Measurements from ENCODE around the gene SSH3. TPM values are rescaled to one million over a fixed set of nuclear protein-coding genes. Genes with fewer than 3 reads are reported as not detected.

SSH3 gene
- total and polyA plus RNA-seq, 10 donors, result 4.3 to 31.8 (median 19.7) TPM

- DNase-seq, result peak; percentile 96
- Histone ChIP-seq H3K4me1 (peaks cover 80 to 97% (median 93%) of the 10 kb centered on the region in 6 donors), H3K27me3 (replicated peaks in 1 of 7) (no peaks in the 10 kb centered on the region), H3K36me3 (peaks cover 0 to 11% (median 0%) of the 10 kb centered on the region in 6 donors), H3K9me3 (no peaks in the 10 kb centered on the region), H3K27ac (peak overlapping the region; percentile 90 to 100 (median 100)), H3K4me3 (peak overlapping the region; percentile 33 to 78 (median 66))
- 10 to 23% (median 13%) methylated on average over 14 to 25 of the region's 25 CpGs for WGBS, 5 donors
- intact Hi-C loops (cut with DNase I; ENCODE audit: low total_unique reads), result no loop called here
- no peak for TF ChIP-seq POLR2AphosphoS5 (IDR thresholded peaks at IDR 0.05)
- no peak for TF ChIP-seq CTCF (IDR thresholded peaks at IDR 0.05 in 8 of 11, conservative IDR thresholded peaks at IDR 0.05 in 3 of 11)
- no peak for TF ChIP-seq POLR2A (IDR thresholded peaks at IDR 0.05)
Measured at GRCh38 chr11:67352546-67353316, 49.4 kb downstream of the SSH3 start.

- intact Hi-C loops (cut with DNase I; ENCODE audit: low total_unique reads), result no loop called here
- peak; percentile 99 for DNase-seq
- Histone ChIP-seq H3K27ac (peak within 1 kb of the TSS; percentile 90 to 100 (median 100)), H3K36me3 (peaks cover 0 to 11% (median 0%) of the 10 kb centered on the region in 6 donors), H3K4me1 (peaks cover 79 to 97% (median 93%) of the 10 kb centered on the region in 6 donors), H3K9me3 (no peaks in the 10 kb centered on the region), H3K27me3 (replicated peaks in 1 of 7) (no peaks in the 10 kb centered on the region), H3K4me3 (peak within 1 kb of the TSS; percentile 33 to 78 (median 66))
- WGBS, 5 donors, result 0 to 1% (median 1%) methylated on average over 24 to 37 of the region's 37 CpGs
- TF ChIP-seq CTCF (IDR thresholded peaks at IDR 0.05 in 8 of 11, conservative IDR thresholded peaks at IDR 0.05 in 3 of 11), result peak in 4 of 11 experiments; percentile 4 to 45 (median 18)
- TF ChIP-seq POLR2A (IDR thresholded peaks at IDR 0.05), result peak in 2 of 3 donors; percentile 51 to 76
- peak; percentile 97 to 98 (median 97) for TF ChIP-seq POLR2AphosphoS5 (IDR thresholded peaks at IDR 0.05)
Measured at GRCh38 chr11:67353317-67354074, 50.2 kb downstream of the SSH3 start, which contains the start of gene POLD4. Gene POLD4, minus strand, starts transcription at chr11:67353546. Its CDS starts 147 bp downstream, at chr11:67353399.

GRCh38 chr11:67354075-67355022, 51.0 kb downstream of the SSH3 start:
- no peak for TF ChIP-seq POLR2A (IDR thresholded peaks at IDR 0.05)
- TF ChIP-seq CTCF (IDR thresholded peaks at IDR 0.05 in 8 of 11, conservative IDR thresholded peaks at IDR 0.05 in 3 of 11), result no peak
- peak; percentile 23 to 77 (median 60) for TF ChIP-seq POLR2AphosphoS5 (IDR thresholded peaks at IDR 0.05)
- peaks cover 73 to 97% (median 87%) of the 10 kb centered on the region in 6 donors for H3K4me1 ChIP-seq
- intact Hi-C loops (cut with DNase I; ENCODE audit: low total_unique reads), result no loop called here
- H3K36me3 ChIP-seq, result peaks cover 0 to 11% (median 0%) of the 10 kb centered on the region in 6 donors
- H3K9me3 ChIP-seq, result no peaks in the 10 kb centered on the region
- H3K4me3 ChIP-seq, result peak overlapping the region in 7 of 8 donors; percentile 5 to 78 (median 65)
- H3K27me3 ChIP-seq (replicated peaks in 1 of 7), result no peaks in the 10 kb centered on the region
- DNase-seq, result peak; percentile 77
- peak overlapping the region; percentile 90 to 100 (median 100) for H3K27ac ChIP-seq
- WGBS, 5 donors, result 32 to 48% (median 44%) methylated on average over 8 of the region's 8 CpGs

Data from spleen (tissue), 11 donors.